ENCODE data around the gene TOMT. TPM values are rescaled to one million over a fixed set of nuclear protein-coding genes. Genes with fewer than 3 reads are reported as not detected.

Gene TOMT
- total RNA-seq, 1 experiment from 2014 or later, result not detected

DNA sequence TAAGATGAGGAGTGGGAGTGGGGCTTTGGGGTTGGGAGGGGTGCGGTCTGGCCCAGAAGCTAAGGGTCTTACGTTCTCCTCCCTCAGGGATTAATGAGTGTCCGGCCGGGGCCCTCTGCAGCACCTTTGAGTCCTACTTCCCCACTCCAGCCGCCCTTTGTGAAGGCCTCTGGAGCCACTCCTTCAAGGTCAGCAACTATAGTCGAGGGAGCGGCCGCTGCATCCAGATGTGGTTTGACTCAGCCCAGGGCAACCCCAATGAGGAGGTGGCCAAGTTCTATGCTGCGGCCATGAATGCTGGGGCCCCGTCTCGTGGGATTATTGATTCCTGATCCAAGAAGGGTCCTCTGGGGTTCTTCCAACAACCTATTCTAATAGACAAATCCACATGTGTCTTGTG is 33.8 kb downstream of the TOMT start:
- CTCF ChIA-PET, result no interaction called here
- POLR2A ChIA-PET, result no interaction called here

GRCh38 chr11:72140661-72141060 is 34.9 kb downstream of the TOMT start:
- Histone ChIP-seq H4K20me1 (ENCODE audit: insufficient read depth) (no peaks in the 10 kb centered on the region), H3K4me1 (ENCODE audit: control insufficient read depth in 1 of 2, insufficient read depth in 2 of 2, low read length in 2 of 2) (peaks cover 0 to 14% of the 10 kb centered on the region in 2 experiments; a peak in 1 of 4 replicates), H2AFZ (ENCODE audit: low read depth, low read length, poor library complexity, severe bottlenecking) (no peak overlapping the region), H3K4me3 (replicated peaks in 1 of 2; ENCODE audit: low read depth in 1 of 2, low read length in 2 of 2) (no peak overlapping the region), H3K9me3 (ENCODE audit: control insufficient read depth in 1 of 2, insufficient read depth in 1 of 2, low read depth in 1 of 2, low read length in 2 of 2) (no peaks in the 10 kb centered on the region), H3K9me2 (ENCODE audit: insufficient read depth) (no peaks in the 10 kb centered on the region), H3K9ac (ENCODE audit: low read length) (no peak overlapping the region), H3K4me2 (ENCODE audit: low read length) (no peak overlapping the region), H3K79me2 (ENCODE audit: insufficient read depth, low read length) (no peaks in the 10 kb centered on the region), H3K27ac (ENCODE audit: low read depth, low read length) (no peak overlapping the region), H3K27me3 (ENCODE audit: insufficient read depth, low read length) (no peaks in the 10 kb centered on the region), H3K36me3 (ENCODE audit: control insufficient read depth in 1 of 2, insufficient read depth in 2 of 2, low read length in 2 of 2) (no peaks in the 10 kb centered on the region)
- no peak for ATAC-seq
- CTCF ChIA-PET, result no interaction called here
- RAD21 ChIA-PET (ENCODE audit: low non-redundant PET in 1 of 2, low total read pairs in 2 of 2, uncharacterized antibody in 2 of 2, unreplicated experiment in 2 of 2), result interaction anchor here in 1 of 2 experiments (0.7 kb wide), 1 partner anchor 116 kb away, joined by 5 read pairs; no protein-coding TSS in a partner anchor
- no TSS peak for BruUV-seq (replicated peaks)
- POLR2A ChIA-PET, result no interaction called here
- intact Hi-C loops (cut with micrococcal nuclease), result no loop called here
- DNase-seq (ENCODE audit: low read depth, low spot score), result no peak
- no peak for TF ChIP-seq SIN3A (IDR thresholded peaks at IDR 0.05; ENCODE audit: low read depth)
- no peak for TF ChIP-seq EGR1 (IDR thresholded peaks at IDR 0.05; ENCODE audit: low read depth)
- no peak for TF ChIP-seq CEBPB (IDR thresholded peaks at IDR 0.05; ENCODE audit: low read depth)
- TF ChIP-seq SP1 (IDR thresholded peaks at IDR 0.05; ENCODE audit: low read depth), result no peak
- TF ChIP-seq POLR2A (IDR thresholded peaks at IDR 0.05; ENCODE audit: borderline replicate concordance, extremely low read depth, insufficient read depth, insufficient read length), result no peak
- TF ChIP-seq YY1 (IDR thresholded peaks at IDR 0.05; ENCODE audit: extremely low read depth, insufficient replicate concordance, low read depth, low read length), result no peak
- TF ChIP-seq EZH2 (IDR thresholded peaks at IDR 0.05), result no peak
- TF ChIP-seq JUND (IDR thresholded peaks at IDR 0.05), result no peak
- TF ChIP-seq SRF (IDR thresholded peaks at IDR 0.05; ENCODE audit: low read depth), result no peak
- TF ChIP-seq EZH2phosphoT487 (IDR thresholded peaks at IDR 0.05; ENCODE audit: borderline replicate concordance), result no peak
- no peak for TF ChIP-seq ATF3 (IDR thresholded peaks at IDR 0.05)
- TF ChIP-seq, protein P1, sequence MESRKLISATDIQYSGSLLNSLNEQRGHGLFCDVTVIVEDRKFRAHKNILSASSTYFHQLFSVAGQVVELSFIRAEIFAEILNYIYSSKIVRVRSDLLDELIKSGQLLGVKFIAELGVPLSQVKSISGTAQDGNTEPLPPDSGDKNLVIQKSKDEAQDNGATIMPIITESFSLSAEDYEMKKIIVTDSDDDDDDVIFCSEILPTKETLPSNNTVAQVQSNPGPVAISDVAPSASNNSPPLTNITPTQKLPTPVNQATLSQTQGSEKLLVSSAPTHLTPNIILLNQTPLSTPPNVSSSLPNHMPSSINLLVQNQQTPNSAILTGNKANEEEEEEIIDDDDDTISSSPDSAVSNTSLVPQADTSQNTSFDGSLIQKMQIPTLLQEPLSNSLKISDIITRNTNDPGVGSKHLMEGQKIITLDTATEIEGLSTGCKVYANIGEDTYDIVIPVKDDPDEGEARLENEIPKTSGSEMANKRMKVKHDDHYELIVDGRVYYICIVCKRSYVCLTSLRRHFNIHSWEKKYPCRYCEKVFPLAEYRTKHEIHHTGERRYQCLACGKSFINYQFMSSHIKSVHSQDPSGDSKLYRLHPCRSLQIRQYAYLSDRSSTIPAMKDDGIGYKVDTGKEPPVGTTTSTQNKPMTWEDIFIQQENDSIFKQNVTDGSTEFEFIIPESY (IDR thresholded peaks at IDR 0.05; ENCODE audit: extremely low read depth, insufficient replicate concordance, low read length), result no peak
- TF ChIP-seq, protein P2, sequence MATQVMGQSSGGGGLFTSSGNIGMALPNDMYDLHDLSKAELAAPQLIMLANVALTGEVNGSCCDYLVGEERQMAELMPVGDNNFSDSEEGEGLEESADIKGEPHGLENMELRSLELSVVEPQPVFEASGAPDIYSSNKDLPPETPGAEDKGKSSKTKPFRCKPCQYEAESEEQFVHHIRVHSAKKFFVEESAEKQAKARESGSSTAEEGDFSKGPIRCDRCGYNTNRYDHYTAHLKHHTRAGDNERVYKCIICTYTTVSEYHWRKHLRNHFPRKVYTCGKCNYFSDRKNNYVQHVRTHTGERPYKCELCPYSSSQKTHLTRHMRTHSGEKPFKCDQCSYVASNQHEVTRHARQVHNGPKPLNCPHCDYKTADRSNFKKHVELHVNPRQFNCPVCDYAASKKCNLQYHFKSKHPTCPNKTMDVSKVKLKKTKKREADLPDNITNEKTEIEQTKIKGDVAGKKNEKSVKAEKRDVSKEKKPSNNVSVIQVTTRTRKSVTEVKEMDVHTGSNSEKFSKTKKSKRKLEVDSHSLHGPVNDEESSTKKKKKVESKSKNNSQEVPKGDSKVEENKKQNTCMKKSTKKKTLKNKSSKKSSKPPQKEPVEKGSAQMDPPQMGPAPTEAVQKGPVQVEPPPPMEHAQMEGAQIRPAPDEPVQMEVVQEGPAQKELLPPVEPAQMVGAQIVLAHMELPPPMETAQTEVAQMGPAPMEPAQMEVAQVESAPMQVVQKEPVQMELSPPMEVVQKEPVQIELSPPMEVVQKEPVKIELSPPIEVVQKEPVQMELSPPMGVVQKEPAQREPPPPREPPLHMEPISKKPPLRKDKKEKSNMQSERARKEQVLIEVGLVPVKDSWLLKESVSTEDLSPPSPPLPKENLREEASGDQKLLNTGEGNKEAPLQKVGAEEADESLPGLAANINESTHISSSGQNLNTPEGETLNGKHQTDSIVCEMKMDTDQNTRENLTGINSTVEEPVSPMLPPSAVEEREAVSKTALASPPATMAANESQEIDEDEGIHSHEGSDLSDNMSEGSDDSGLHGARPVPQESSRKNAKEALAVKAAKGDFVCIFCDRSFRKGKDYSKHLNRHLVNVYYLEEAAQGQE (IDR thresholded peaks at IDR 0.05; ENCODE audit: low read depth), result no peak
- TF ChIP-seq FOSL1 (IDR thresholded peaks at IDR 0.05; ENCODE audit: low read depth), result no peak

More for the DNA sequence above, 33.8 kb downstream of the TOMT start:
- H3K4me3 ChIP-seq (replicated peaks in 1 of 2; ENCODE audit: low read depth in 1 of 2, low read length in 2 of 2), result no peak overlapping the region
- no peak overlapping the region for H3K9ac ChIP-seq (ENCODE audit: low read length)
- no peaks in the 10 kb centered on the region for H3K27me3 ChIP-seq (ENCODE audit: insufficient read depth, low read length)
- RAD21 ChIA-PET (ENCODE audit: low non-redundant PET in 1 of 2, low total read pairs in 2 of 2, uncharacterized antibody in 2 of 2, unreplicated experiment in 2 of 2), result no interaction called here
- no peaks in the 10 kb centered on the region for H3K79me2 ChIP-seq (ENCODE audit: insufficient read depth, low read length)
- BruUV-seq (replicated peaks), result no TSS peak
- H3K36me3 ChIP-seq (ENCODE audit: control insufficient read depth in 1 of 2, insufficient read depth in 2 of 2, low read length in 2 of 2), result no peaks in the 10 kb centered on the region
- no peak overlapping the region for H2AFZ ChIP-seq (ENCODE audit: low read depth, low read length, poor library complexity, severe bottlenecking)
- H3K4me2 ChIP-seq (ENCODE audit: low read length), result no peak overlapping the region
- H3K4me1 ChIP-seq (ENCODE audit: control insufficient read depth in 1 of 2, insufficient read depth in 2 of 2, low read length in 2 of 2), result peaks cover 0 to 14% of the 10 kb centered on the region in 2 experiments; a peak in 1 of 4 replicates
- H4K20me1 ChIP-seq (ENCODE audit: insufficient read depth), result no peaks in the 10 kb centered on the region
- no peaks in the 10 kb centered on the region for H3K9me2 ChIP-seq (ENCODE audit: insufficient read depth)
- intact Hi-C loops (cut with micrococcal nuclease), result no loop called here
- H3K9me3 ChIP-seq (ENCODE audit: control insufficient read depth in 1 of 2, insufficient read depth in 1 of 2, low read depth in 1 of 2, low read length in 2 of 2), result no peaks in the 10 kb centered on the region
- TF ChIP-seq YY1 (IDR thresholded peaks at IDR 0.05; ENCODE audit: extremely low read depth, insufficient replicate concordance, low read depth, low read length) (no peak), POLR2A (IDR thresholded peaks at IDR 0.05; ENCODE audit: borderline replicate concordance, extremely low read depth, insufficient read depth, insufficient read length) (no peak), POLR2AphosphoS5 (IDR thresholded peaks at IDR 0.05; ENCODE audit: low read depth, low read length) (no peak), EZH2phosphoT487 (IDR thresholded peaks at IDR 0.05; ENCODE audit: borderline replicate concordance) (no peak), ZNF274 (IDR thresholded peaks at IDR 0.05; ENCODE audit: low read depth, low read length) (no peak), CEBPB (IDR thresholded peaks at IDR 0.05; ENCODE audit: low read depth) (no peak), CBX3 (IDR thresholded peaks at IDR 0.05; ENCODE audit: low read depth) (no peak)
- no peak for DNase-seq (ENCODE audit: low read depth, low spot score)
- H3K27ac ChIP-seq (ENCODE audit: low read depth, low read length), result no peak overlapping the region
- no peak for ATAC-seq

Data from HCT116 (cell line).